KMS-11 (cell line): ENCODE results near the gene TRAPPC2L.

Experiments used
- H2AFZ ChIP-seq: fragments of 200-600 bp; sonication (generic); 2 replicates; pipeline ENCODE4 v1.6.1; 2016; ENCODE audit warnings: antibody characterized with exemption, mixed run types, low read depth
- H3K27ac ChIP-seq: fragments of 200-600 bp; sonication (generic); 2 replicates; pipeline ENCODE4 v1.6.1; 2016; ENCODE audit warnings: mild to moderate bottlenecking, mixed run types
- H3K27me3 ChIP-seq: fragments of 200-600 bp; sonication (generic); 2 replicates; pipeline ENCODE4 v1.6.1; 2017; ENCODE audit warnings: mild to moderate bottlenecking, low read depth, mixed run types, moderate library complexity; ENCODE audit not compliant: insufficient read depth
- H3K36me3 ChIP-seq: fragments of 200-600 bp; sonication (generic); 2 replicates; pipeline ENCODE4 v1.6.1; 2017; ENCODE audit warnings: mild to moderate bottlenecking, mixed run types; ENCODE audit not compliant: insufficient read depth
- H3K4me1 ChIP-seq: fragments of 200-600 bp; sonication (generic); 2 replicates; pipeline ENCODE4 v1.6.1; 2016; ENCODE audit warnings: mild to moderate bottlenecking, low read depth, mixed run types; ENCODE audit not compliant: poor library complexity, severe bottlenecking
- H3K4me2 ChIP-seq: fragments of 200-600 bp; sonication (generic); 2 replicates; pipeline ENCODE4 v1.7.0; 2016; ENCODE audit warnings: mild to moderate bottlenecking, mixed run types
- H3K4me3 ChIP-seq: fragments of 200-600 bp; sonication (generic); IDR thresholded peaks from 2 replicates; pipeline ENCODE4 v1.6.1; 2017; ENCODE audit warnings: low read depth, low read length, mixed read lengths; ENCODE audit not compliant: insufficient read depth
- H3K79me2 ChIP-seq: fragments of 200-600 bp; sonication (generic); 2 replicates; pipeline ENCODE4 v1.6.1; 2016; ENCODE audit warnings: low read depth, mixed run types; ENCODE audit not compliant: insufficient read depth
- H3K9ac ChIP-seq: fragments of 200-600 bp; sonication (generic); 2 replicates; pipeline ENCODE4 v1.6.1; 2016; ENCODE audit warnings: mild to moderate bottlenecking, mixed run types
- H4K20me1 ChIP-seq: fragments of 200-600 bp; sonication (generic); 2 replicates; pipeline ENCODE4 v1.6.1; 2016; ENCODE audit warnings: mild to moderate bottlenecking, mixed run types; ENCODE audit not compliant: insufficient read depth
- CTCF ChIP-seq: fragments of 200-600 bp; sonication (generic); conservative IDR thresholded peaks from 2 replicates; pipeline ENCODE4 v1.6.1; 2017; ENCODE audit warnings: low read depth, mild to moderate bottlenecking, antibody characterized with exemption, low read length, moderate library complexity, mixed read lengths

The TRAPPC2L gene

DNA sequence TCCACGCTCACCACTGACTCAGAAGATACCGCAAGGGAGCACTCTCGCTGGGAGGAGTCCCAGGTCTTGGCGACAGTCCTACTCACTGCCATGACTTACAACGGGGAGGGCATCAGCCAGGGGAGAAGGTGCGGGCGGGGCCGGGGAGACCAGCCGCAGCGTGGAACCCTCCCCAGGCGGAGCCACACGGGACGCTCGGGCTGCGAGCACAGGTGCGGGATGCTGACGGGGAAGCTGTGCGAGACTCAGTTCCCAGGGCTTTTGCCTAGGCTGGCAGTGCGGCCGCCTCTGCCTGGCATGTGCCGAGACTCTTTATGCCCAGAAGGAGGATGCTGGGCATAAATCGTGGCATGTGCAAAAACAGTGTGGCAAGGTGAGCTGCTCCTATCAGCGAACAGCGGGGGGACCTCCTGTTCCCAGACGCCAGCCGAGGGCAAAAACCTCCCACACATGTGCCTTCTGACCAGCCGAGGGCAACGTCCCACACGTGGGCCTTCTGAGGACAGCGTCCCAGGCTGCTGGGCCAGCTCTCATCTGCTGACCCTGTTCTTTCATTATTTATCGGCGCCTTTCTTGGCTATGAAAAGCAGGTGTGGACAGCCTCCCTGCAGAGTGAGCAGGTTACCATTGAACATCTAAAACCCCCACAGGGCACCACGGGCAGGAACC is 6.3 kb upstream of the TRAPPC2L start:
- Histone ChIP-seq H3K4me3 (no peak overlapping the region), H3K27me3 (no peaks in the 10 kb centered on the region), H3K9ac (no peak overlapping the region), H3K79me2 (no peaks in the 10 kb centered on the region), H3K4me2 (no peak overlapping the region), H4K20me1 (no peaks in the 10 kb centered on the region), H3K36me3 (no peaks in the 10 kb centered on the region), H2AFZ (no peak overlapping the region), H3K27ac (no peak overlapping the region), H3K4me1 (no peaks in the 10 kb centered on the region)
- TF ChIP-seq CTCF = no peak

DNA sequence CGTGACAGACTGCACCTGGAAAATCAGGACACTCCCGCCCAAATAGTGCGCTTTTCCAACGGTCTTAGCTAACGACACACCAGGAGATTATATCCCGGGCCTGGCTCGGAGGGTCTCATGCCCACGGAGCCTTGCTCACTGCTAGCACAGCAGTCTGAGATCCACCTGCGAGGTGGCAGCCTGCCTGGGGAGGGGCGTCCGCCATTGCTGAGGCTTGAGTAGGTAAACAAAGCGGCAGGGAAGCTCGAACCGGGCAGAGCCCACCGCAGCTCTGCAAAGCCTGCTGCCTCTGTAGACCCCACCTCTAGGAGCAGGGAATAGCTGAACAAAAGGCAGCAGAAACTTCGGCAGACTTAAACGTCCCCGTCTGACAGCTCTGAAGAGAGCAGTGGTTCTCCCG is 5.3 kb upstream of the TRAPPC2L start:
- Histone ChIP-seq H3K79me2 (no peaks in the 10 kb centered on the region), H3K4me3 (no peak overlapping the region), H3K36me3 (no peaks in the 10 kb centered on the region), H3K4me1 (no peaks in the 10 kb centered on the region), H3K4me2 (no peak overlapping the region), H2AFZ (no peak overlapping the region), H4K20me1 (no peaks in the 10 kb centered on the region), H3K27me3 (no peaks in the 10 kb centered on the region), H3K9ac (no peak overlapping the region), H3K27ac (no peak overlapping the region)
- TF ChIP-seq CTCF = no peak

DNA sequence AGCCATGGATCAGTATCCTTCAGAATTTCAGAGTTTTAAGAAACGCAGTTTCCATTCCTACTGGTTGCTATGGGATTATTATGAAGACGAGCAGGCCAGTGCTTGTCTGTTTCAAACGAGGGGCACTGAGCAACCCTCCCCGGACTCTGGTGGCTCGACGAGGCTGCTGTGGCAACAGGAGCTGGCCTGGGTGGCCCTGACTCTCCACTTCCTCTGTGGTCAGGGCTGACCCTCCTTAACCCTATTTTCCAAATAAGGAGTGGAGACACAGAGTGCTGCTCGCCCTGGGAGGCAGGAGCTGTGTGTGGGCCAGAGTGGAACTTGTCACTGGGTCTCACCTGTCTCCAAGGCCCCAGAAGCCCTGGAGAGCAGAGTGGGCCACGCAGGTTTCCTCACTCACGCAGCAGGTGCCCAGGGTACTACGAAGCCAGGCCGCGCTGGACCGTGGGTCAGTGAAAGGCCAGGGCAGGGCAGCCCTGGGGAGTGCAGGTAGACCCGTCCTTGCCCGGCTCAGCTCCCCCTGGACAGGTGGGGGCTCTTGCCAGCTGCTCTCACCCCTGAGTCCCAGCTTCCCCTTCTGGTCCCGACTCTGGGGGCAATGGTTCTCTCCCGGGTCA is 3.5 kb upstream of the TRAPPC2L start:
- H3K36me3 ChIP-seq = no peaks in the 10 kb centered on the region
- no peak overlapping the region for H3K9ac ChIP-seq
- H3K27me3 ChIP-seq = no peaks in the 10 kb centered on the region
- peaks cover 7% of the 10 kb centered on the region for H3K4me1 ChIP-seq
- H3K27ac ChIP-seq = no peak overlapping the region
- H2AFZ ChIP-seq = no peak overlapping the region
- no peak overlapping the region for H3K4me2 ChIP-seq
- H4K20me1 ChIP-seq = no peaks in the 10 kb centered on the region
- H3K4me3 ChIP-seq = no peak overlapping the region
- no peak for TF ChIP-seq CTCF
- no peaks in the 10 kb centered on the region; the same call in 1 of the 2 replicates for H3K79me2 ChIP-seq

DNA sequence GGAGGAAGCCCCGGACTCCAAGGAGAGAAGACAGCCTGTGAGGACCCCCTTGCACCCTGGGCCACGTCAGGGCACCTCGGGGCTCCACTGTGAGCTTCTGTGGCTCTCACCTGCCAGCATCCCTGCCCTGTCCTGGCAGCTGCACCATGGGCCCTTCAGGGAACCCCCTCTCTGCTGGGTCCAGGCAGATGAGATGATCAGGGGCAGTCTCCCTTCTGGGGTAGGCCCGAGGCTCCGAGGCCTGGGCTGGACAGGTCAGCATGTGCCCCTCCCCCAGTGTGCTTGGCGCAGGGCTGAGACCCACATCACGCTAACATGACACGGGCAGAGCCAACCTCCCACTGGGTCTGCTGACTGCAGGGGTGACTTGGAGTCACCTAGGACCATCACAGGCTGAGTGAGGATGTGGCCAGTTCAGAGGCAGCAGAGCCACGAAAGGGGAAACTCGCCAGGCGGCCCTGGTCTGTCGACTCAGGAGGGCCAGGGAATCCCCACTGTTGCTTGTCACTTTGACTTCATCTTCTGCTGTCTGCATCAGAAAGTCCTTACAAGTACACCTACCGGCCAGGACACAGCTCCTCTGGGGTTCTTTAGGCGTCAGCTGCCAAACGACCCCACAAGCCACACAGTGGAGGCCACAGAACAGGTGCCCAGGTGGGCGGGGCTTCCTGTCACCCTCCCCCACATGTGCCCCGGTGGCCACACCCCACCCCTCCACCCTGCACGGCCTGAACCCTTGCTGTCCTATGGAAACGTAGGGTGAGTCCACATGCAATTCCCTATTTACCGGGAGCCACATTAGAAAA is 2.4 kb upstream of the TRAPPC2L start:
- H3K4me2 ChIP-seq = no peak overlapping the region
- peaks cover 7% of the 10 kb centered on the region for H3K4me1 ChIP-seq
- no peaks in the 10 kb centered on the region for H3K36me3 ChIP-seq
- no peak for TF ChIP-seq CTCF
- H3K79me2 ChIP-seq = no peaks in the 10 kb centered on the region; the same call in 1 of the 2 replicates
- H2AFZ ChIP-seq = no peak overlapping the region
- no peaks in the 10 kb centered on the region for H4K20me1 ChIP-seq
- H3K9ac ChIP-seq = no peak overlapping the region
- no peak overlapping the region for H3K4me3 ChIP-seq
- H3K27me3 ChIP-seq = no peaks in the 10 kb centered on the region
- no peak overlapping the region for H3K27ac ChIP-seq
